ENCODE results near the gene RRP1. TPM values are rescaled to one million over a fixed set of nuclear protein-coding genes. Genes with fewer than 3 reads are reported as not detected.
A peak's percentile ranks its signal among the peaks of the same experiment; 100 is the strongest.

Gene RRP1
- total RNA-seq, 1 experiment from 2014 or later = 53.9 TPM

DNA sequence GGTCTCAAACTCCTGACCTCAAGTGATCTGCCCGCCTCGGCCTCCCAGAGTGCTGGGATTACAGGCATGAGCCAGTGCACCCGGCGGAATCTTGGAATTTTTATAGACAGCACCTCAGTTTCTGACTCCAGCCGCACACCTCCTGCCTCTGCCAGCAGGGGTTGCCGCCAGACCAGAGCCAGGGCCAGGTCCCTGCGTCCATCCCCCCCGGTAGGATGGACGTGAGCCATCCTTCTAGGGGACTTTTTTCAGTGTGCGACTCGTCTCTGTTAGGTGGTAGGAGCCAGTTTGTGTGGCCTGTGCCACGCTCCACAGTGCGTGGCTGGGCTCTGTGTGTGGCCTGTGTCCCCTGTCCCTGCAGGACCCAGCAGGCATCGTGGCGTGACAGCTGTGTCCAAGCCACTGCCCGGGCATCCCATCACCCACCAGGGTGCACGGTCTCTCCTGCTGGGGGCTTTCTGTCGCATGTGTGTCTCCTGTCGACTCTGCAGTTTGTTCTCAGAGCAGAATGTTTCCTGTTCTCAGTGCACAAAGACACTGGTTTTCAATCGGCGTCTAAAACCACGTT is 28.9 kb upstream of the RRP1 start:
- DNase-seq (ENCODE audit: low read depth, low spot score) (no peak), ATAC-seq (no peak)
- Histone ChIP-seq H3K4me3 (replicated peaks in 1 of 2; ENCODE audit: low read depth in 1 of 2, low read length in 2 of 2) (no peak overlapping the region), H3K27ac (ENCODE audit: low read depth, low read length) (no peak overlapping the region), H4K20me1 (ENCODE audit: insufficient read depth) (no peaks in the 10 kb centered on the region), H3K36me3 (ENCODE audit: control insufficient read depth in 1 of 2, insufficient read depth in 2 of 2, low read length in 2 of 2) (peaks cover 15 to 36% of the 10 kb centered on the region in 2 experiments; a peak in 3 of 4 replicates), H3K9me2 (ENCODE audit: insufficient read depth) (no peaks in the 10 kb centered on the region), H3K4me2 (ENCODE audit: low read length) (no peak overlapping the region), H3K27me3 (ENCODE audit: insufficient read depth, low read length) (no peaks in the 10 kb centered on the region), H3K9me3 (ENCODE audit: control insufficient read depth in 1 of 2, insufficient read depth in 1 of 2, low read depth in 1 of 2, low read length in 2 of 2) (no peaks in the 10 kb centered on the region), H2AFZ (ENCODE audit: low read depth, low read length, poor library complexity, severe bottlenecking) (no peak overlapping the region), H3K79me2 (ENCODE audit: insufficient read depth, low read length) (no peaks in the 10 kb centered on the region), H3K9ac (ENCODE audit: low read length) (no peak overlapping the region), H3K4me1 (ENCODE audit: control insufficient read depth in 1 of 2, insufficient read depth in 2 of 2, low read length in 2 of 2) (peaks cover 0 to 16% of the 10 kb centered on the region in 2 experiments; a peak in 2 of 4 replicates)
- ChIA-PET POLR2A (no interaction called here), CTCF (no interaction called here), RAD21 (ENCODE audit: low non-redundant PET in 1 of 2, low total read pairs in 2 of 2, uncharacterized antibody in 2 of 2, unreplicated experiment in 2 of 2) (no interaction called here)
- TF ChIP-seq, protein P1, sequence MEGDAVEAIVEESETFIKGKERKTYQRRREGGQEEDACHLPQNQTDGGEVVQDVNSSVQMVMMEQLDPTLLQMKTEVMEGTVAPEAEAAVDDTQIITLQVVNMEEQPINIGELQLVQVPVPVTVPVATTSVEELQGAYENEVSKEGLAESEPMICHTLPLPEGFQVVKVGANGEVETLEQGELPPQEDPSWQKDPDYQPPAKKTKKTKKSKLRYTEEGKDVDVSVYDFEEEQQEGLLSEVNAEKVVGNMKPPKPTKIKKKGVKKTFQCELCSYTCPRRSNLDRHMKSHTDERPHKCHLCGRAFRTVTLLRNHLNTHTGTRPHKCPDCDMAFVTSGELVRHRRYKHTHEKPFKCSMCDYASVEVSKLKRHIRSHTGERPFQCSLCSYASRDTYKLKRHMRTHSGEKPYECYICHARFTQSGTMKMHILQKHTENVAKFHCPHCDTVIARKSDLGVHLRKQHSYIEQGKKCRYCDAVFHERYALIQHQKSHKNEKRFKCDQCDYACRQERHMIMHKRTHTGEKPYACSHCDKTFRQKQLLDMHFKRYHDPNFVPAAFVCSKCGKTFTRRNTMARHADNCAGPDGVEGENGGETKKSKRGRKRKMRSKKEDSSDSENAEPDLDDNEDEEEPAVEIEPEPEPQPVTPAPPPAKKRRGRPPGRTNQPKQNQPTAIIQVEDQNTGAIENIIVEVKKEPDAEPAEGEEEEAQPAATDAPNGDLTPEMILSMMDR (IDR thresholded peaks at IDR 0.05 in 2 of 3, conservative IDR thresholded peaks at IDR 0.05 in 1 of 3; ENCODE audit: borderline replicate concordance in 1 of 3, insufficient read depth in 1 of 3, low read depth in 2 of 3, low read length in 2 of 3) = peak in 1 of 3 experiments; percentile 16; a peak in 1 of 6 replicates
- TF ChIP-seq REST (IDR thresholded peaks at IDR 0.05; ENCODE audit: low read depth) (no peak), SIN3A (IDR thresholded peaks at IDR 0.05; ENCODE audit: low read depth) (no peak), TCF7L2 (IDR thresholded peaks at IDR 0.05; ENCODE audit: borderline replicate concordance, extremely low read depth, insufficient read depth, insufficient read length) (no peak)
- TF ChIP-seq, protein P2, sequence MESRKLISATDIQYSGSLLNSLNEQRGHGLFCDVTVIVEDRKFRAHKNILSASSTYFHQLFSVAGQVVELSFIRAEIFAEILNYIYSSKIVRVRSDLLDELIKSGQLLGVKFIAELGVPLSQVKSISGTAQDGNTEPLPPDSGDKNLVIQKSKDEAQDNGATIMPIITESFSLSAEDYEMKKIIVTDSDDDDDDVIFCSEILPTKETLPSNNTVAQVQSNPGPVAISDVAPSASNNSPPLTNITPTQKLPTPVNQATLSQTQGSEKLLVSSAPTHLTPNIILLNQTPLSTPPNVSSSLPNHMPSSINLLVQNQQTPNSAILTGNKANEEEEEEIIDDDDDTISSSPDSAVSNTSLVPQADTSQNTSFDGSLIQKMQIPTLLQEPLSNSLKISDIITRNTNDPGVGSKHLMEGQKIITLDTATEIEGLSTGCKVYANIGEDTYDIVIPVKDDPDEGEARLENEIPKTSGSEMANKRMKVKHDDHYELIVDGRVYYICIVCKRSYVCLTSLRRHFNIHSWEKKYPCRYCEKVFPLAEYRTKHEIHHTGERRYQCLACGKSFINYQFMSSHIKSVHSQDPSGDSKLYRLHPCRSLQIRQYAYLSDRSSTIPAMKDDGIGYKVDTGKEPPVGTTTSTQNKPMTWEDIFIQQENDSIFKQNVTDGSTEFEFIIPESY (IDR thresholded peaks at IDR 0.05; ENCODE audit: extremely low read depth, insufficient replicate concordance, low read length) = no peak
- TF ChIP-seq, protein P3, sequence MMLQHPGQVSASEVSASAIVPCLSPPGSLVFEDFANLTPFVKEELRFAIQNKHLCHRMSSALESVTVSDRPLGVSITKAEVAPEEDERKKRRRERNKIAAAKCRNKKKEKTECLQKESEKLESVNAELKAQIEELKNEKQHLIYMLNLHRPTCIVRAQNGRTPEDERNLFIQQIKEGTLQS (IDR thresholded peaks at IDR 0.05) = no peak
- intact Hi-C loops (cut with micrococcal nuclease) = no loop called here
- no TSS peak for BruUV-seq (replicated peaks)
